Measurements from ENCODE around the gene PLA2G2C.
"Not testable (repeated sequence)": the region's sequence is repeated elsewhere in the genome, so short reads cannot be mapped to it uniquely, and the experiment has no call there.

Gene PLA2G2C

GRCh38 chr1:20185834-20186782 is at the start of gene PLA2G2C, which contains the start of gene UBXN10:
TSS of gene PLA2G2C (minus strand) at chr1:20186518. CDS start at chr1:20177363, 9,155 bp downstream.
TSS of gene UBXN10 (plus strand) at chr1:20186096. CDS start at chr1:20190562, 4,466 bp downstream.
- no peak for TF ChIP-seq CTCF (IDR thresholded peaks at IDR 0.05; ENCODE audit: borderline replicate concordance, control extremely low read depth, extremely low read depth, insufficient read depth, missing control alignments)
- DNase-seq (ENCODE audit: low spot score), result peak; percentile 73

GRCh38 chr1:20234788-20235535 is 48.6 kb upstream of the PLA2G2C start:
- no peak for TF ChIP-seq CTCF (IDR thresholded peaks at IDR 0.05; ENCODE audit: borderline replicate concordance, control extremely low read depth, extremely low read depth, insufficient read depth, missing control alignments)
- DNase-seq (ENCODE audit: low spot score), result no peak
- in situ Hi-C loops (cut with MboI; ENCODE audit: low sequenced_read_pairs, unreplicated experiment), result no loop called here

More at GRCh38 chr1:20185834-20186782, at the start of gene PLA2G2C, which contains the start of gene UBXN10:
- in situ Hi-C loops (cut with MboI; ENCODE audit: low sequenced_read_pairs, unreplicated experiment), result no loop called here

- no peak for DNase-seq (ENCODE audit: low spot score)
- in situ Hi-C loops (cut with MboI; ENCODE audit: low sequenced_read_pairs, unreplicated experiment), result no loop called here
- TF ChIP-seq CTCF (IDR thresholded peaks at IDR 0.05; ENCODE audit: borderline replicate concordance, control extremely low read depth, extremely low read depth, insufficient read depth, missing control alignments), result no peak
These were observed 47.5 kb upstream of the PLA2G2C start for GRCh38 chr1:20233866-20234265.

- DNase-seq (ENCODE audit: low spot score), result peak; percentile 53
- in situ Hi-C loops (cut with MboI; ENCODE audit: low sequenced_read_pairs, unreplicated experiment), result no loop called here
- TF ChIP-seq CTCF (IDR thresholded peaks at IDR 0.05; ENCODE audit: borderline replicate concordance, control extremely low read depth, extremely low read depth, insufficient read depth, missing control alignments), result peak; percentile 8
These were observed 47.1 kb upstream of the PLA2G2C start for GRCh38 chr1:20233394-20233793.

GRCh38 chr1:20232564-20232963 is 46.2 kb upstream of the PLA2G2C start:
- in situ Hi-C loops (cut with MboI; ENCODE audit: low sequenced_read_pairs, unreplicated experiment); DNase-seq (ENCODE audit: low spot score): not testable (repeated sequence)

GRCh38 chr1:20229171-20229570 is 42.9 kb upstream of the PLA2G2C start:
- in situ Hi-C loops (cut with MboI; ENCODE audit: low sequenced_read_pairs, unreplicated experiment), result no loop called here
- no peak for DNase-seq (ENCODE audit: low spot score)
- TF ChIP-seq CTCF (IDR thresholded peaks at IDR 0.05; ENCODE audit: borderline replicate concordance, control extremely low read depth, extremely low read depth, insufficient read depth, missing control alignments), result no peak
